ENCODE measurements around the gene SHC2. TPM values are rescaled to one million over a fixed set of nuclear protein-coding genes. Genes with fewer than 3 reads are reported as not detected.

Gene SHC2
- total RNA-seq, 1 experiment from 2014 or later = not detected

- Histone ChIP-seq H3K4me3 (ENCODE audit: low read length) (no peak overlapping the region), H3K4me2 (ENCODE audit: low read depth, low read length, poor library complexity, severe bottlenecking) (no peak overlapping the region), H4K20me1 (ENCODE audit: insufficient read depth, low read depth, low read length) (no peaks in the 10 kb centered on the region), H3K4me1 (ENCODE audit: low read length) (no peaks in the 10 kb centered on the region), H2AFZ (ENCODE audit: low read length) (no peak overlapping the region), H3K9me2 (replicated peaks; ENCODE audit: insufficient read depth, low read length) (no peaks in the 10 kb centered on the region), H3K9ac (ENCODE audit: low read length) (no peak overlapping the region), H3K9me3 (ENCODE audit: low read length) (no peaks in the 10 kb centered on the region), H3K36me3 (ENCODE audit: insufficient read depth, low read length) (no peaks in the 10 kb centered on the region), H3K27me3 (ENCODE audit: low read length) (no peaks in the 10 kb centered on the region), H3K27ac (ENCODE audit: low read length) (no peak overlapping the region), H3K79me2 (ENCODE audit: low read length) (no peaks in the 10 kb centered on the region)
- DNase-seq = no peak
Measured at GRCh38 chr19:422213-422916, 38.5 kb downstream of the SHC2 start.

GRCh38 chr19:419721-420515, 40.9 kb downstream of the SHC2 start:
- Histone ChIP-seq H2AFZ (ENCODE audit: low read length) (no peak overlapping the region), H3K36me3 (ENCODE audit: insufficient read depth, low read length) (no peaks in the 10 kb centered on the region), H3K9me2 (replicated peaks; ENCODE audit: insufficient read depth, low read length) (no peaks in the 10 kb centered on the region), H3K9ac (ENCODE audit: low read length) (no peak overlapping the region), H3K4me2 (ENCODE audit: low read depth, low read length, poor library complexity, severe bottlenecking) (no peak overlapping the region), H3K9me3 (ENCODE audit: low read length) (no peaks in the 10 kb centered on the region), H3K4me3 (ENCODE audit: low read length) (no peak overlapping the region), H3K27me3 (ENCODE audit: low read length) (no peaks in the 10 kb centered on the region), H4K20me1 (ENCODE audit: insufficient read depth, low read depth, low read length) (no peaks in the 10 kb centered on the region), H3K79me2 (ENCODE audit: low read length) (no peaks in the 10 kb centered on the region), H3K27ac (ENCODE audit: low read length) (no peak overlapping the region), H3K4me1 (ENCODE audit: low read length) (no peaks in the 10 kb centered on the region)
- no peak for DNase-seq

GRCh38 chr19:418761-419671, 41.8 kb downstream of the SHC2 start:
- no peak for DNase-seq
- H3K9me3 ChIP-seq (ENCODE audit: low read length) = no peaks in the 10 kb centered on the region
- no peaks in the 10 kb centered on the region for H3K36me3 ChIP-seq (ENCODE audit: insufficient read depth, low read length)
- H2AFZ ChIP-seq (ENCODE audit: low read length) = no peak overlapping the region
- no peak overlapping the region for H3K27ac ChIP-seq (ENCODE audit: low read length)
- no peaks in the 10 kb centered on the region for H4K20me1 ChIP-seq (ENCODE audit: insufficient read depth, low read depth, low read length)
- H3K27me3 ChIP-seq (ENCODE audit: low read length) = no peaks in the 10 kb centered on the region
- H3K9me2 ChIP-seq (replicated peaks; ENCODE audit: insufficient read depth, low read length) = no peaks in the 10 kb centered on the region
- H3K79me2 ChIP-seq (ENCODE audit: low read length) = no peaks in the 10 kb centered on the region
- no peaks in the 10 kb centered on the region for H3K4me1 ChIP-seq (ENCODE audit: low read length)
- H3K4me2 ChIP-seq (ENCODE audit: low read depth, low read length, poor library complexity, severe bottlenecking) = no peak overlapping the region
- H3K9ac ChIP-seq (ENCODE audit: low read length) = no peak overlapping the region
- no peak overlapping the region for H3K4me3 ChIP-seq (ENCODE audit: low read length)

GRCh38 chr19:416416-416815, 44.4 kb downstream of the SHC2 start:
- no peaks in the 10 kb centered on the region for H3K79me2 ChIP-seq (ENCODE audit: low read length)
- no peaks in the 10 kb centered on the region for H4K20me1 ChIP-seq (ENCODE audit: insufficient read depth, low read depth, low read length)
- H3K4me2 ChIP-seq (ENCODE audit: low read depth, low read length, poor library complexity, severe bottlenecking) = no peak overlapping the region
- no peaks in the 10 kb centered on the region for H3K4me1 ChIP-seq (ENCODE audit: low read length)
- no peak for DNase-seq
- H2AFZ ChIP-seq (ENCODE audit: low read length) = no peak overlapping the region
- H3K36me3 ChIP-seq (ENCODE audit: insufficient read depth, low read length) = no peaks in the 10 kb centered on the region
- H3K27ac ChIP-seq (ENCODE audit: low read length) = no peak overlapping the region
- no peaks in the 10 kb centered on the region for H3K27me3 ChIP-seq (ENCODE audit: low read length)
- H3K9me3 ChIP-seq (ENCODE audit: low read length) = no peaks in the 10 kb centered on the region
- H3K9ac ChIP-seq (ENCODE audit: low read length) = no peak overlapping the region
- H3K9me2 ChIP-seq (replicated peaks; ENCODE audit: insufficient read depth, low read length) = no peaks in the 10 kb centered on the region
- no peak overlapping the region for H3K4me3 ChIP-seq (ENCODE audit: low read length)

GRCh38 chr19:415292-415691, 45.5 kb downstream of the SHC2 start:
- no peaks in the 10 kb centered on the region for H3K79me2 ChIP-seq (ENCODE audit: low read length)
- no peak overlapping the region for H3K27ac ChIP-seq (ENCODE audit: low read length)
- H3K9me2 ChIP-seq (replicated peaks; ENCODE audit: insufficient read depth, low read length) = no peaks in the 10 kb centered on the region
- H3K27me3 ChIP-seq (ENCODE audit: low read length) = no peaks in the 10 kb centered on the region
- H3K36me3 ChIP-seq (ENCODE audit: insufficient read depth, low read length) = no peaks in the 10 kb centered on the region
- no peak for DNase-seq
- no peak overlapping the region for H3K9ac ChIP-seq (ENCODE audit: low read length)
- no peak overlapping the region for H3K4me2 ChIP-seq (ENCODE audit: low read depth, low read length, poor library complexity, severe bottlenecking)
- no peak overlapping the region for H3K4me3 ChIP-seq (ENCODE audit: low read length)
- H3K4me1 ChIP-seq (ENCODE audit: low read length) = no peaks in the 10 kb centered on the region
- H3K9me3 ChIP-seq (ENCODE audit: low read length) = no peaks in the 10 kb centered on the region
- H2AFZ ChIP-seq (ENCODE audit: low read length) = no peak overlapping the region
- no peaks in the 10 kb centered on the region for H4K20me1 ChIP-seq (ENCODE audit: insufficient read depth, low read depth, low read length)

- H3K36me3 ChIP-seq (ENCODE audit: insufficient read depth, low read length) = no peaks in the 10 kb centered on the region
- DNase-seq = no peak
- H3K4me1 ChIP-seq (ENCODE audit: low read length) = no peaks in the 10 kb centered on the region
- no peak overlapping the region for H3K27ac ChIP-seq (ENCODE audit: low read length)
- H4K20me1 ChIP-seq (ENCODE audit: insufficient read depth, low read depth, low read length) = no peaks in the 10 kb centered on the region
- no peaks in the 10 kb centered on the region for H3K9me2 ChIP-seq (replicated peaks; ENCODE audit: insufficient read depth, low read length)
- H3K4me2 ChIP-seq (ENCODE audit: low read depth, low read length, poor library complexity, severe bottlenecking) = no peak overlapping the region
- no peak overlapping the region for H2AFZ ChIP-seq (ENCODE audit: low read length)
- no peaks in the 10 kb centered on the region for H3K9me3 ChIP-seq (ENCODE audit: low read length)
- no peaks in the 10 kb centered on the region for H3K27me3 ChIP-seq (ENCODE audit: low read length)
- H3K4me3 ChIP-seq (ENCODE audit: low read length) = no peak overlapping the region
- H3K79me2 ChIP-seq (ENCODE audit: low read length) = no peaks in the 10 kb centered on the region
- H3K9ac ChIP-seq (ENCODE audit: low read length) = no peak overlapping the region
Measured at GRCh38 chr19:413756-414420, 46.9 kb downstream of the SHC2 start.

GRCh38 chr19:412356-413355, 48.2 kb downstream of the SHC2 start:
- no peak for DNase-seq
- Histone ChIP-seq H3K27ac (ENCODE audit: low read length) (no peak overlapping the region), H3K27me3 (ENCODE audit: low read length) (no peaks in the 10 kb centered on the region), H2AFZ (ENCODE audit: low read length) (no peak overlapping the region), H3K9me2 (replicated peaks; ENCODE audit: insufficient read depth, low read length) (no peaks in the 10 kb centered on the region), H4K20me1 (ENCODE audit: insufficient read depth, low read depth, low read length) (no peaks in the 10 kb centered on the region), H3K9me3 (ENCODE audit: low read length) (no peaks in the 10 kb centered on the region), H3K4me2 (ENCODE audit: low read depth, low read length, poor library complexity, severe bottlenecking) (no peak overlapping the region), H3K36me3 (ENCODE audit: insufficient read depth, low read length) (no peaks in the 10 kb centered on the region), H3K9ac (ENCODE audit: low read length) (no peak overlapping the region), H3K4me1 (ENCODE audit: low read length) (no peaks in the 10 kb centered on the region), H3K4me3 (ENCODE audit: low read length) (no peak overlapping the region), H3K79me2 (ENCODE audit: low read length) (no peaks in the 10 kb centered on the region)

Measured in Karpas-422 (cell line).